Bladder microvascular endothelial cell (primary cell): ENCODE results near the gene RAB11FIP4. TPM values are rescaled to one million over a fixed set of nuclear protein-coding genes. Genes with fewer than 3 reads are reported as not detected.

Source experiments
- total RNA-seq: library from RNA; depleted of rRNA; stranded (reverse); fragments of >200 nt; gene quantifications from 2 replicates; pipeline ENCODE4 v1.2.3, GENCODE V29; 2014

RAB11FIP4 gene, protein sequence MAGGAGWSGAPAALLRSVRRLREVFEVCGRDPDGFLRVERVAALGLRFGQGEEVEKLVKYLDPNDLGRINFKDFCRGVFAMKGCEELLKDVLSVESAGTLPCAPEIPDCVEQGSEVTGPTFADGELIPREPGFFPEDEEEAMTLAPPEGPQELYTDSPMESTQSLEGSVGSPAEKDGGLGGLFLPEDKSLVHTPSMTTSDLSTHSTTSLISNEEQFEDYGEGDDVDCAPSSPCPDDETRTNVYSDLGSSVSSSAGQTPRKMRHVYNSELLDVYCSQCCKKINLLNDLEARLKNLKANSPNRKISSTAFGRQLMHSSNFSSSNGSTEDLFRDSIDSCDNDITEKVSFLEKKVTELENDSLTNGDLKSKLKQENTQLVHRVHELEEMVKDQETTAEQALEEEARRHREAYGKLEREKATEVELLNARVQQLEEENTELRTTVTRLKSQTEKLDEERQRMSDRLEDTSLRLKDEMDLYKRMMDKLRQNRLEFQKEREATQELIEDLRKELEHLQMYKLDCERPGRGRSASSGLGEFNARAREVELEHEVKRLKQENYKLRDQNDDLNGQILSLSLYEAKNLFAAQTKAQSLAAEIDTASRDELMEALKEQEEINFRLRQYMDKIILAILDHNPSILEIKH
- 0.31 TPM in 1 of 2 replicates, not detected in the other for total RNA-seq

GRCh38 chr17:31391496-31391949 lies at the start of gene RAB11FIP4:
Gene RAB11FIP4, plus strand, starts transcription at chr17:31391675. Its CDS starts 178 bp downstream, at chr17:31391853.

Other genes starting within 250 kb of the RAB11FIP4 start
- gene OMG, start 94.4 kb upstream of the RAB11FIP4 start, total RNA-seq = 6.0 TPM in 1 of 2 replicates, not detected in the other
- gene EVI2B, start 77.6 kb upstream of the RAB11FIP4 start, total RNA-seq = 0.16 and 0.19 TPM in 2 replicates
- 0.16 and 0.19 TPM in 2 replicates for gene EVI2A, start 70.1 kb upstream of the RAB11FIP4 start, total RNA-seq